SH-SY5Y (cell line): ENCODE data around the gene CNTN4.

ENCODE experiments used
- GATA2 ChIP-seq: IDR thresholded peaks from 2 replicates; pipeline ENCODE4 v1.6.1; 2011; ENCODE audit warnings: mild to moderate bottlenecking, low read depth, low read length
- GATA3 ChIP-seq: IDR thresholded peaks from 2 replicates; pipeline ENCODE4 v1.6.1; 2011; ENCODE audit warnings: low read depth, mild to moderate bottlenecking, low read length, moderate library complexity

DNA sequence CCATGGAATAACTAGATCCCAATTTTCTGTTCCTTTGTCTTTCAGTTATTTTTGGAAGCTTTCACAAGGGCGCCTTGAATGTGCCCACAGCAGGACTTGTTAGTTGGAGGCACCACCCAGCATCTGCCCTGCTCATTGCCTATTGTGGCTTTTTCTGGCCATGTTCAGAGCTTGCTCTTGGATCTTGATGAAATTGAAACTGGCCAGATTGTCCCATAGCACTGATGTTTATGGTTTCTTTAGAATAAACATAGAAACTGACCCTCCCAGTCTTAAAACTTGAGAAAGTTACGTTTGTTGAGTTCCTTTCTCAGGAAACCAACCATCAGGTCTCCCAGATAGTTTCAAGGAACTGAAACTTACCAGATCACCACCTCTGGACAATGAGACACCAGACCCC lies 536.8 kb downstream of the CNTN4 start:
- no peak for TF ChIP-seq GATA2
- no peak for TF ChIP-seq GATA3
